Left ventricle myocardium superior (tissue), 1 donor: ENCODE measurements around the gene OR5H6. TPM values are rescaled to one million over a fixed set of nuclear protein-coding genes. Genes with fewer than 3 reads are reported as not detected.
"Not testable (repeated sequence)": the region's sequence is repeated elsewhere in the genome, so short reads cannot be mapped to it uniquely, and the experiment has no call there.

Experiments used
- ATAC-seq: fragments of 200-7000 bp; cut with Tn5 transposase; one replicate; pipeline ENCODE4 v1.9.1; 2020; ENCODE audit warnings: mild to moderate bottlenecking, moderate library complexity
- DNase-seq: peaks from one replicate; pipeline ENCODE4 v3.0.0-alpha.2; 2020
- intact Hi-C: fragments of 100-400 bp; cut with micrococcal nuclease; formaldehyde crosslinking; loops from one replicate; pipeline ENCODE4 v1.11.0; 2022
- long read RNA-seq: library from polyadenylated mRNA; unstranded; transcript quantifications from one replicate; pipeline ENCODE4 v2.0.0, GENCODE V29; 2021
- total RNA-seq: library from RNA; stranded (reverse); fragmentation: NEBNext Ultra II Directional; extraction: Animal tissue kit (Norgen Biotek cat#: 25700); gene quantifications from one replicate; pipeline ENCODE4 v1.2.1, GENCODE V29; 2021
- donor health status: DM: no; HTN: yes; CAD: no; lungs with severe emphysema.

Gene OR5H6
- not detected for total RNA-seq
- long read RNA-seq = 0 reads

DNA sequence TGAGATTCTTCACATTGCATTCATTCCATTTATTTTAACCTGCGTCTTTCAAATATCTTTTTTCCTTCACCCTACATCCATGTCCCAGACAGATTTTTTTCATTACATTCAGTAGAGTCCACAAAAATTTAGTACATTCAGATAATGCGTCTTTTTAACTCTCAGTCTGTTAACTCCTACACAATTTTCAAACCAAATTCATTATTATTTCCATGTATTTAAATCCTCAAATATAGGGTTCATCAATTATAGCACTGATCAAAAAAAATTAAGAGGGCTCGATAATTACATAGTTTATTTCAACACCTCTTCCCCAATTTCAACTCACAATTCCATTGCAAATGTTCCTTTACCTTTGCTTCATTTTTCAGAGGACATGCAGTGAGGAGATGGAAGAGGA lies at the start of gene OR5H6:
Gene OR5H6 (plus strand): TSS at position 301 of the 400 bp plus-strand sequence. CDS start 89 bp downstream, at position 390.
- ATAC-seq = no peak
- intact Hi-C loops = no loop called here
- no peak for DNase-seq

- ATAC-seq = no peak
- intact Hi-C loops = no loop called here
Observed at GRCh38 chr3:98215051-98215450, 49.0 kb upstream of the OR5H6 start.

DNA sequence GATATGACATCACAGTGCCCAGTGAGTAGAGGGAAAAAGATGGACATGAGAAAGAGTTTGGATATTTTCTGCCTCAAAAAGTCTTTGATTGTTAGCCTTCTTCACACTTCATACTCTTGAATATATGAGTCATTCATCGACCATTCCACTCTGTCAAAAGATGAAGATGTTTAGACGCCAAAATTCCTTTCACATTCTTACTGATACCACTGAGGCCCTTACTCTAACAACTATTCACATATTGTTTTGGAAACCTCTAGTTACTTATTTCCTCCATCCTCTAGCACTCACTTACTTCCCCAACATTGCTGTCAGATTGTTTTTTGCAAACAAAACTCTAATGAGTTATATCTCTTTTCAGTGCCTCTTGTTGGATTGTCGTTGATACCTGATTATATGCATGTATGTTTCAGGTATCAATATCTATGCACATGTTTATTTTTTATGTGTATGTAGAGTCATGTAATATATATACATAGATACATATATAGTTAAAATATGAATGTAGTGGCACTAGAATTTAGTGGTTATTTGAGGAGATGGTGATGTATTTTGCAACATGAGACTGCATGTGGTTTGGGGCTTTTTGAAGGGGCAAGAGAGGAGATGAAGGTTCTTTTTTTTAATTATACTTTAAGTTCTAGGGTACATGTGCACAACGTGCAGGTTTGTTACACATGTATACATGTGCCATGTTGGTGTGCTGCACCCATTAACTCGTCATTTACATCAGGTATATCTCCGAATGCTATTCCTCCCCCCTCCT lies 40.0 kb upstream of the OR5H6 start:
- intact Hi-C loops = no loop called here
- no peak for ATAC-seq

More at GRCh38 chr3:98215051-98215450, 49.0 kb upstream of the OR5H6 start:
- no peak for DNase-seq

GRCh38 chr3:98232489-98232888 lies 31.6 kb upstream of the OR5H6 start:
- no peak for DNase-seq
- intact Hi-C loops = no loop called here
- no peak for ATAC-seq

More for the DNA sequence above, 40.0 kb upstream of the OR5H6 start:
- DNase-seq = no peak

DNA sequence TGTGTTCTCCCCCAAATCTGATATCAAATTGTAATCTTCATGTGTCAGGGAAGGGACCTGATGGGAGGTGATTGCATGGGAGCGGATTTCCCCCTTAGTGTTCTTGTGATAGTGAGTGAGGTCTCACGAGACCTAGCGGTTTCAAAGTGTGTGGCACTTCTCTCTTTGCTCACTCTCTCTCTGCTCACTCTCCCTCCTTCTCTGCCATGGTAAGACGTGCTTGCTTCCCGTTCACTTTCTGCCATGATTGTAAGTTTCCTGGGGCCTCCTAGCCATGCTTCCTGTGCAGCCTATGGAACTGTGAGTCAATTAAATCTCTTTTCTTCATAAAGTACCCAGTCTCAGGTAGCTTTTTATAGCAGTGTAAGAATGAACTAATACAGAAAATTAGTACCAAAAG lies 30.6 kb upstream of the OR5H6 start:
- DNase-seq (no peak), ATAC-seq (no peak)
- intact Hi-C loops = no loop called here

GRCh38 chr3:98240131-98240530 lies 23.9 kb upstream of the OR5H6 start:
- DNase-seq = no peak
- intact Hi-C loops = no loop called here
- no peak for ATAC-seq

DNA sequence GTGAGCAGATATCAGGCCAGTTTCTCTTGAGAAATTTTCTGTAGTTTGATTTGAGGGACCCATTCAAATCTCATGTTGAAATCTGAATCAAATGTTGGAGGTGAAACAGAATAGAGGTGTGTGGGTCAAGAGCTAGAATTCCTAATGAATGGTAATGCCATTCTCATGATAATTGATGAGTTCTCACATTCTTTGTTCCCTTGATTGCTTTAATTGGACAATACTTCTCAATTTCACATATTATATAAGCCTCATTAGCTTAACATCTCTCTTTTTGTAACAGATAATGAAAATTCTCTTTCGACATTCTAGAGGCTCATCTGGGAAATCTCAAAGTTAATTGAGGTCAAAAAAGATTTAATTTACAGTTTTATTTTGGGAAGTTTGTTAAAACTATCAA lies 21.9 kb upstream of the OR5H6 start:
- intact Hi-C loops = no loop called here
- no peak for ATAC-seq
- DNase-seq = no peak

DNA sequence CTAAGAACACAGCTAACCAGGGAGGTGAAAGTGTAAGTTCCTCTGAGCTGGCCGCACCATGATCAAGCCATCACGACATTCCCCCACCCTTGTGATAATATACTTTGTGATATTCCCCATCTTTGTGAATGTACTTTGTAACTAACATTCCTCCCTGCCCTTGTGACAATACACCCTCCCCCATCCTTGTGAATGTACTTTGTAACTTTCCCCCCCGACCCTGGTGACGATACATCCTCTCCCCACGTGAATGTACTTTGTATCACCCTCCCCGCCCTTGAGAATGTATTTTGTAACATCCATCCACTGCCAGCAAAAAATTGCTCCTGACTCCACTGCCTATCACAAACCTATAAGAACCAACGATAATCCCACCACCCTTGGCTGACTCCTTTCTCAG lies 20.2 kb upstream of the OR5H6 start:
- ATAC-seq (no peak), DNase-seq (no peak)
- intact Hi-C loops = no loop called here

- ATAC-seq (no peak), DNase-seq (no peak)
- intact Hi-C loops = no loop called here
Observed at GRCh38 chr3:98246142-98246541, 17.9 kb upstream of the OR5H6 start.

DNA sequence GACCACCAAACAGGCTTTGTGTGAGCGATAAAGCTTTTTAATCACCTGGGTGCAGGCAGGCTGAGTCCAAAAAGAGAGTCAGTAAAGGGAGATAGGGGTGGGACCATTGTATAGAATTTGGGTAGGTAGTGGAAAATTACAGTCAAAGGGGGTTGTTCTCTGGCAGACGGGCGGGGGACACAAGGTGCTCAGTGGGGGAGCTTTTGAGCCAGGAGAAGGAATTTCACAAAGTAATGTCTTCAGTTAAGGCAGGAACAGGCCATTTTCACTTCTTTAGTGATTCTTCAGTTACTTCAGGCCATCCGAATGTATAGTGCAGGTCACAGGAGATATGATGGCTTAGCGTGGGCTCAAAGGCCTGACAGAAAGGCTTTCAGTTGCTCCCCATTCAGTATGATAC lies 8.0 kb upstream of the OR5H6 start:
- DNase-seq, ATAC-seq, intact Hi-C loops: not testable (repeated sequence)

DNA sequence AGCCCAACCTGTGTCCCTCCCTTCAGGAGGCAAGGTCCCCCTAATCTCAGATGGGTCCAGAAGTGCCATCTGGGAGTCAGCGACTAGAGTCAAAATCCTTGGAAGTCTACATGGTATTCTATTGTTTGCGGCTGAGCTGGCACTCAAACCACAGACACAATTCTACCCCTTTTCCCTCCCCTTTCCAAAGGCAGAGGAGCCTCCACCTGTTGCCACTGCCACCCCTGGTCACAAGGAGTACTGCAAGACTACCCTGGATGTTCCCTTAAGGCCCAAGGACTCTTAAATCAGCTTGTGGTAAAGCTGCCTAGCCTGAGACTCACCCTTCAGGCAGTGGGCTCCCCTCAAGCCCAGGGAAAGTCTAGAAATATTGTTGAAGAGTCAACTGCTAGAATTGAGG lies 4.3 kb upstream of the OR5H6 start:
- intact Hi-C loops = no loop called here
- ATAC-seq (no peak), DNase-seq (no peak)

- ATAC-seq = no peak
- no peak for DNase-seq
- intact Hi-C loops = no loop called here
Observed at GRCh38 chr3:98262046-98262445, 2.0 kb upstream of the OR5H6 start.

DNA sequence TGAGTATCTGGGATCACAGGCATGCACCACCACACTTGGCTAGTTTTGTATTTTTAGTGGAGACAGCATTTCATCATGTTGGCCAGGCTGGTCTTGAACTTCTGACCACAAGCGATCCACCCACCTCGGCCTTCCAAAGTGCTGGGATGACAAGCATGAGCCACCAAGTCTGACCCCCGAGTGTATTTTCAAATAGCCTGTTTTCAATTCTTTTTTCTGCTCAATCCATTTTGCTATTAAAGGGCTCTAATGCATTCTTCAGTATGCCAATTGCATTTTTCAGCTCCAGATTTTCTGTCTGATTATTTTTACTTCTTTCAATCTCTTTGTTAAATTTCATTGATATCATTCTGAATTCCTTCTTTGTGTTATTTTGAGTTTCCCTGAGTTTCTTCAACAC lies 5.8 kb downstream of the OR5H6 start:
- intact Hi-C loops = no loop called here
- ATAC-seq = no peak
- DNase-seq = no peak

GRCh38 chr3:98272126-98272525 lies 8.1 kb downstream of the OR5H6 start:
- intact Hi-C loops = no loop called here
- DNase-seq (no peak), ATAC-seq (no peak)

DNA sequence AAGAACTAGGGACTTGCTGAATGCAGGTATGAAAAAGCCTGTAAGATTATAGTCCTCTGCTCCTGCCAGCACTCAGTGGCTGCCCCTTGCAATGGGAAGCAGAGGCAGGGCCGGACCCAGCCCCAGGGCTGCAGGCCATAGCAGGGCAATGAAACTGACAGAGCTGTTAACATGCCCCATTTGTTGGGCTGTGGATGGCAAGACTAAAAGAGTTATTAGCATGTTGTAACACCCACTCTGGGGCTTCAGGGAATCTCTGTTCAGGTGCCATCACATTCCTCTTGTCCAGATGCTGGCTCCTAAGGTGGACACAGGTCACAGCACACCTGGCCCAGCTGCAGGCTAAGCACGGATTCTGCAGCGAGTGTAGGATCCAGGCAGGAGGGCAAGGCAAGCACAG lies 10.9 kb downstream of the OR5H6 start:
- no peak for ATAC-seq
- no peak for DNase-seq
- intact Hi-C loops = no loop called here

DNA sequence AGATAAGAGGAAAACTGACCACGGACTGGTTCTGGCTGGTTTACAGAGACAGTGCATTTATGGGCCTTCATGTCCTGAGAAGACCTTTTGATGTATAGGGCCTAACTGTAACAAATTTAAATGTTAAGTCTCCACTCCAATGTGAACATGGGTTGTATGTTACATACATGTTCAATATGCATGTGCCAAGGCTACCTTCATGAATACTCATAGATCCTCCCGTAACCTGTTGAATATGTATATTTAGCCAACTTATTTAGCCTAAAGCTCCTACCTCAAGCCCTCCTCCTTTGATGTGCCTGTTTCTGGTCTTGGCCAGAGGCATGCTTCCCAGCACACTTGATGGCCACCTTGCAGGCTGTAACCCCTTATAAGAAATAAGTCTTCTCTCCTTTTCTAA lies 18.2 kb downstream of the OR5H6 start, which contains the start of gene OR5H2:
Gene OR5H2 (plus strand): TSS at position 301 of the 400 bp plus-strand sequence. CDS start 398 bp downstream, outside the sequence.
- ATAC-seq (no peak), DNase-seq (no peak)
- intact Hi-C loops = no loop called here

GRCh38 chr3:98290916-98291315 lies 26.9 kb downstream of the OR5H6 start:
- ATAC-seq (no peak), DNase-seq (no peak)
- intact Hi-C loops = no loop called here

DNA sequence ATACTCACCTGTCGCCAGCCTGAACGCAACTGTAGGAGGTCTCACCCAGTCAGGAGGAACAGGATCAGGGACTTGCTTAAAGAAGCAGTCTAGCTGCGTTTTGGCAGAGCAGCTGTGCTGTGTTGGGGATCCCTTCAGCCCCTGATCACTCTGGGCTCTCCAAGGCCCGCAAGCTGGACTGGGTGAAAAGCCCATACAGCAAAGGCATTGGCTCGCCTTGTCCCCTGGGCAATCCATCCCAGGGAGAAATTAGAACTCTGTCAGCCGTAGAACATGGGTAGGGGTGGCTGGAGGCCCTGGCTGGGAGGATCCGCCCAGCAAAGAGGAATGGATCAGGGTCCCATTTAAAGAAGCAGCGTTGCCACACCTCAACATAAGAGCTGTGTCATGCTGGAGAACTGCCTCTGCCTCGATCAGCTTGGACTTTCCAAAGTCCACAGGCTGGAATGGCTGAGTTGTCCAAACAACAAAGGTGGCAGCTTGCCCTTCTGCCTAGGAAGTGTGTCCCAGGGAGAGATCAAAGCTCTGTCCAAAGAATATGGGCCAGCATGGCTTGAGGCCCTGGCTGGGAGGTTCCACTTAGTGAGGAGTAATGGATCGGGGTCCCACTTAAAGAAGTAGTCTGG lies 27.4 kb downstream of the OR5H6 start:
- intact Hi-C loops = no loop called here
- DNase-seq (no peak), ATAC-seq (no peak)
